ENCODE results near the gene FBXO44.

DNA sequence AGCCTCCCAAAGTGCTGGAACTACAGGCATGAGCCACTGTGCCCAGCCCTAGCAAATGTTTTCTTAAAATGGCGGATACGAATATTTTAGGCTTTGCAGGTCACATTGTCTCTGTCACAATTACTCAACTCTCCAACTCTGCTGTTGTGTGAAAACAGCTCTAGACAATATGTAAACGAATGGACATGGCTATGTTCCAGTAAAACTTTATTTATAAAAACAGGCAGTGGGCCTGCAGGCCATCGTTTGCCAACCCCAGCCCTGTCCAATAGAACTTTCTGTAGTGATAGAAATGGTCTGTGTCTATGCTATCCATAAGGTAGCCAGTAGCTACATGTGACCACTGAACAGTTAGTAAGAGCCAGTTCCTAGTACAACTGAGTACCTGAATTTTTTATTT is 5.1 kb downstream of the FBXO44 start:
- no peak for TF ChIP-seq RAD21 (IDR thresholded peaks at IDR 0.05; ENCODE audit: low read depth)
- no peak for TF ChIP-seq POLR2A (IDR thresholded peaks at IDR 0.05; ENCODE audit: borderline replicate concordance, extremely low read depth, insufficient read depth, insufficient read length)
- TF ChIP-seq EGR1 (IDR thresholded peaks at IDR 0.05; ENCODE audit: low read depth) = no peak
- TF ChIP-seq CEBPB (IDR thresholded peaks at IDR 0.05; ENCODE audit: low read depth) = no peak
- TF ChIP-seq TCF7L2 (IDR thresholded peaks at IDR 0.05; ENCODE audit: borderline replicate concordance, extremely low read depth, insufficient read depth, insufficient read length) = no peak
- TF ChIP-seq, protein P1, sequence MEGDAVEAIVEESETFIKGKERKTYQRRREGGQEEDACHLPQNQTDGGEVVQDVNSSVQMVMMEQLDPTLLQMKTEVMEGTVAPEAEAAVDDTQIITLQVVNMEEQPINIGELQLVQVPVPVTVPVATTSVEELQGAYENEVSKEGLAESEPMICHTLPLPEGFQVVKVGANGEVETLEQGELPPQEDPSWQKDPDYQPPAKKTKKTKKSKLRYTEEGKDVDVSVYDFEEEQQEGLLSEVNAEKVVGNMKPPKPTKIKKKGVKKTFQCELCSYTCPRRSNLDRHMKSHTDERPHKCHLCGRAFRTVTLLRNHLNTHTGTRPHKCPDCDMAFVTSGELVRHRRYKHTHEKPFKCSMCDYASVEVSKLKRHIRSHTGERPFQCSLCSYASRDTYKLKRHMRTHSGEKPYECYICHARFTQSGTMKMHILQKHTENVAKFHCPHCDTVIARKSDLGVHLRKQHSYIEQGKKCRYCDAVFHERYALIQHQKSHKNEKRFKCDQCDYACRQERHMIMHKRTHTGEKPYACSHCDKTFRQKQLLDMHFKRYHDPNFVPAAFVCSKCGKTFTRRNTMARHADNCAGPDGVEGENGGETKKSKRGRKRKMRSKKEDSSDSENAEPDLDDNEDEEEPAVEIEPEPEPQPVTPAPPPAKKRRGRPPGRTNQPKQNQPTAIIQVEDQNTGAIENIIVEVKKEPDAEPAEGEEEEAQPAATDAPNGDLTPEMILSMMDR (IDR thresholded peaks at IDR 0.05 in 2 of 3, conservative IDR thresholded peaks at IDR 0.05 in 1 of 3; ENCODE audit: borderline replicate concordance in 1 of 3, insufficient read depth in 1 of 3, low read depth in 2 of 3, low read length in 2 of 3) = no peak
- no peak for TF ChIP-seq SIN3A (IDR thresholded peaks at IDR 0.05; ENCODE audit: low read depth)
- TF ChIP-seq SP1 (IDR thresholded peaks at IDR 0.05; ENCODE audit: low read depth) = no peak
- TF ChIP-seq, protein P2, sequence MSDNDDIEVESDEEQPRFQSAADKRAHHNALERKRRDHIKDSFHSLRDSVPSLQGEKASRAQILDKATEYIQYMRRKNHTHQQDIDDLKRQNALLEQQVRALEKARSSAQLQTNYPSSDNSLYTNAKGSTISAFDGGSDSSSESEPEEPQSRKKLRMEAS (IDR thresholded peaks at IDR 0.05) = no peak
- TF ChIP-seq YY1 (IDR thresholded peaks at IDR 0.05; ENCODE audit: extremely low read depth, insufficient replicate concordance, low read depth, low read length) = no peak
- TF ChIP-seq EZH2phosphoT487 (IDR thresholded peaks at IDR 0.05; ENCODE audit: borderline replicate concordance) = no peak
- TF ChIP-seq EZH2 (IDR thresholded peaks at IDR 0.05) = no peak
